Trophoblast cell (in vitro differentiated cells and primary cell): Measurements from ENCODE around the gene ULK4.

ENCODE experiments used
- DNase-seq, 2 donors: peaks; one replicate each; pipeline ENCODE4 v3.0.0-alpha.2; 2016
- H2AFZ ChIP-seq: 2 replicates; pipeline ENCODE4 v1.6.1; 2013; ENCODE audit warnings: low read length, moderate library complexity, mild to moderate bottlenecking; ENCODE audit not compliant: insufficient read depth, poor library complexity
- H2AK5ac ChIP-seq: 2 replicates; pipeline ENCODE4 v1.6.1; 2013; ENCODE audit warnings: mild to moderate bottlenecking, low read length
- H2BK120ac ChIP-seq: 2 replicates; pipeline ENCODE4 v1.6.1; 2013; ENCODE audit warnings: low read length, mild to moderate bottlenecking, moderate library complexity; ENCODE audit not compliant: insufficient read depth, poor library complexity
- H2BK12ac ChIP-seq: 2 replicates; pipeline ENCODE4 v1.6.1; 2013; ENCODE audit warnings: mild to moderate bottlenecking, low read length, moderate library complexity
- H2BK5ac ChIP-seq: 2 replicates; pipeline ENCODE4 v1.6.1; 2013; ENCODE audit warnings: low read length, low read depth, moderate library complexity, mild to moderate bottlenecking; ENCODE audit not compliant: poor library complexity
- H3K14ac ChIP-seq: 2 replicates; pipeline ENCODE4 v1.6.1; 2013; ENCODE audit warnings: mild to moderate bottlenecking, low read length
- H3K18ac ChIP-seq: 2 replicates; pipeline ENCODE4 v1.6.1; 2013; ENCODE audit warnings: mild to moderate bottlenecking, low read length
- H3K23ac ChIP-seq: 2 replicates; pipeline ENCODE4 v1.6.1; 2013; ENCODE audit warnings: low read length
- H3K27ac ChIP-seq: 2 replicates; pipeline ENCODE4 v1.5.1; 2013; ENCODE audit warnings: low read depth, mild to moderate bottlenecking, inconsistent platforms, low read length, moderate library complexity
- H3K27me3 ChIP-seq: 2 replicates; pipeline ENCODE4 v1.6.1; 2013; ENCODE audit warnings: inconsistent platforms, mild to moderate bottlenecking, low read length, moderate library complexity; ENCODE audit not compliant: insufficient read depth
- H3K36me3 ChIP-seq, 2 experiments: 1 replicate in 1 of 2; 2 replicates in 1 of 2; pipeline ENCODE4 v1.6.1; 2013; ENCODE audit warnings: low read length in 2 of 2, mild to moderate bottlenecking in 2 of 2, moderate library complexity in 1 of 2; ENCODE audit not compliant: insufficient read depth in 2 of 2, control insufficient read depth in 1 of 2
- H3K4ac ChIP-seq: 2 replicates; pipeline ENCODE4 v1.6.1; 2013; ENCODE audit warnings: low read depth, mild to moderate bottlenecking, low read length, moderate library complexity
- H3K4me1 ChIP-seq, 2 experiments: 1 replicate in 1 of 2; 2 replicates in 1 of 2; pipeline ENCODE4 v1.6.1; 2013; ENCODE audit warnings: low read length in 2 of 2, mild to moderate bottlenecking in 2 of 2, moderate library complexity in 1 of 2; ENCODE audit not compliant: insufficient read depth in 2 of 2, control insufficient read depth in 1 of 2
- H3K4me2 ChIP-seq: 2 replicates; pipeline ENCODE4 v1.6.1; 2013; ENCODE audit warnings: inconsistent platforms, mild to moderate bottlenecking, low read length, moderate library complexity
- H3K4me3 ChIP-seq: 2 replicates; pipeline ENCODE4 v1.5.1; 2013; ENCODE audit warnings: mild to moderate bottlenecking, low read depth, low read length, inconsistent platforms
- H3K79me1 ChIP-seq: one replicate; pipeline ENCODE4 v1.6.1; 2013; ENCODE audit warnings: low read length
- H3K79me2 ChIP-seq: 2 replicates; pipeline ENCODE4 v1.6.1; 2013; ENCODE audit warnings: low read length, mild to moderate bottlenecking; ENCODE audit not compliant: control insufficient read depth, insufficient read depth, poor library complexity
- H3K9ac ChIP-seq: 2 replicates; pipeline ENCODE4 v1.6.1; 2013; ENCODE audit warnings: mild to moderate bottlenecking, low read length
- H3K9me3 ChIP-seq: 2 replicates; pipeline ENCODE4 v1.6.1; 2013; ENCODE audit warnings: low read depth, mild to moderate bottlenecking, control low read depth, inconsistent platforms, low read length; ENCODE audit not compliant: insufficient read depth
- H4K12ac ChIP-seq: 2 replicates; pipeline ENCODE4 v1.6.1; 2013; ENCODE audit warnings: low read depth, mild to moderate bottlenecking, low read length, moderate library complexity
- H4K8ac ChIP-seq: 2 replicates; pipeline ENCODE4 v1.6.1; 2013; ENCODE audit warnings: low read depth, mild to moderate bottlenecking, low read length, moderate library complexity
- H4K91ac ChIP-seq: one replicate; pipeline ENCODE4 v1.6.1; 2013; ENCODE audit warnings: low read depth, mild to moderate bottlenecking, low read length, moderate library complexity
- WGBS: extraction: QIAGEN DNeasy Blood & Tissue Kit; methylation state at CpG from one replicate; pipeline ENCODE4 v1.1.7; 2013; ENCODE audit warnings: missing lambda C conversion rate; ENCODE audit not compliant: insufficient read length, insufficient coverage; ENCODE audit errors: extremely low coverage; 5-methylcytosine and 5-hydroxymethylcytosine counted together

Gene ULK4

DNA sequence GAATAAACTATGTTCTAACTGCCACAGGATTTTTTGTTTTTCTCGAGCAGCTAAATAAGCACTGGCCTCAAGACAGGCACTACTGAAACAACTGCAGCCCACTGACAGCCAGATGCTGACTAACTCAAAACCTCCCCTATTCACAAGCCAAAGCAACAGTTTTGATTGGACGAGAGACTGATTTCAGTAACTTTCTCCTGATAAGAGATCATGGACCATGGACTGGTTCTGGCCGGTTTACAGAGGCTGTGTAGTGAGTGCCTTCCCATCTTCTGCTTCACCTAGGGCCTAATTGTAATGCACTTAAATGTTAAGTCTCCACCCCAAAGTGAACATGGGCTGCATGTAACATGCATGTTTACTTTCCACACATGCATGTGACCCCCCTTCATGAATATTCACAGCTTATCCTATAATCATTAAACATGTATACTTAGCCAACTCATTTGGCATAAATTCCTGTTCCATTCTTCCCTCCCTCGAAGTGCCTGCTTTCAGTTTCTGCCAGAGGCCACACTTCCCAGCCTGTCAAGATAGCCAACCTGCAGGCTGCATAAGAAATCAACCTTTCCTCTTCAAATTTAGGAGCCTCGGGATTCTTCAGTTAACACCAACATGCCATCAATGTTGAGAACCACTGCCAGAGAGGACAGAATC is 108.2 kb downstream of the ULK4 start:
- Histone ChIP-seq H3K4me1 (no peaks in the 10 kb centered on the region), H2BK5ac (no peak overlapping the region), H3K9me3 (no peaks in the 10 kb centered on the region), H2BK12ac (no peak overlapping the region), H3K4ac (no peak overlapping the region), H3K79me1 (no peaks in the 10 kb centered on the region), H3K27me3 (no peaks in the 10 kb centered on the region), H3K9ac (no peak overlapping the region), H4K12ac (no peak overlapping the region), H3K79me2 (no peaks in the 10 kb centered on the region), H4K8ac (no peak overlapping the region), H3K4me3 (no peak overlapping the region), H3K14ac (no peak overlapping the region), H3K23ac (no peak overlapping the region), H2AFZ (no peak overlapping the region), H3K27ac (no peak overlapping the region), H3K4me2 (no peak overlapping the region), H2BK120ac (no peak overlapping the region), H2AK5ac (no peak overlapping the region), H4K91ac (no peak overlapping the region), H3K36me3 (no peaks in the 10 kb centered on the region), H3K18ac (no peak overlapping the region)
- no CpG with 5 or more reads among the region's 5 CpGs for WGBS
- no peak for DNase-seq

DNA sequence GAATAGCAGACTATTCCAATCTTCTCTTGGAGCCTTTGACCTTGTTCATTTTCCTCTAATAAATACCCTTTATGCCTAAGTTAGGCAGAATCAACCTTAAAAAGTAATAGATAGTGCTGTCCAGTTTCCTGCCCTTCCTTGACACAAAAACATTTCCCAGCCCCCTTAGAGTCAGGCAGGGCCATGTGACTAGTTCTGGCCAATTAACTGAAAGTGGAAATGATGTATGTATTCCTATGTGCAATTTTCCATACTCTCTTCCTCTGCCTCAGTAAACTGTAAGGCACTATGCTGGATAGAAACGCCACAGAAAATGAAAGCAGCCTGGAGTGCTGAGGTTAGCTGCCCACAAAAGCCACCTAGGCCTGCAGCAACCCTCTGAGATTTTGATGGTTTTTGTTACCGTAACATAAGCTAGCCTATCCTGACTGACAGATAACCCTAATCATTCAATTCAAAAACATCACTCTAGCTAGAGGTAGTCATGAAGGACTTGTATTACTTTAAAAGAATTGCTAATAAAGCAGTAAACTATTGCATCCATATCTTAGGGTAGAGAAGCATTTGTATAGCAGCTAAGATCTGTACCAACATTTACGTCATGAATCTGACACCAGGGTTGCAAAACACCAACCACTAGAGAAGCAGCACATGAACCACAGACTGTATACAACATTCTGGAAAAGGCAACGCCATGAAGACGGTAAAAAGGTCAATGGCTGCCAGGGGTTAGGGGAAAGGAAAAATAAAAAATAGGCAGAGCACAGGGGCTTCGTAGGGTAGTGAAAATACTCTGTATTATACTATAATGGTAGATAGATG is 112.9 kb downstream of the ULK4 start:
- no peak overlapping the region for H2BK120ac ChIP-seq
- no peak overlapping the region for H2AFZ ChIP-seq
- H3K4me2 ChIP-seq = no peak overlapping the region
- no peak overlapping the region for H2BK12ac ChIP-seq
- no peaks in the 10 kb centered on the region for H3K9me3 ChIP-seq
- H3K79me2 ChIP-seq = no peaks in the 10 kb centered on the region
- no peaks in the 10 kb centered on the region for H3K79me1 ChIP-seq
- no peak for DNase-seq
- H4K12ac ChIP-seq = no peak overlapping the region
- H3K27ac ChIP-seq = no peak overlapping the region
- no peak overlapping the region for H2AK5ac ChIP-seq
- no peak overlapping the region for H4K91ac ChIP-seq
- H3K14ac ChIP-seq = no peak overlapping the region
- H3K27me3 ChIP-seq = no peaks in the 10 kb centered on the region
- H3K23ac ChIP-seq = no peak overlapping the region
- H2BK5ac ChIP-seq = no peak overlapping the region
- no peak overlapping the region for H4K8ac ChIP-seq
- no peaks in the 10 kb centered on the region for H3K4me1 ChIP-seq
- no peak overlapping the region for H3K9ac ChIP-seq
- H3K36me3 ChIP-seq = no peaks in the 10 kb centered on the region
- no peak overlapping the region for H3K18ac ChIP-seq
- WGBS = no CpG with 5 or more reads among the region's 6 CpGs
- H3K4ac ChIP-seq = no peak overlapping the region
- H3K4me3 ChIP-seq = no peak overlapping the region

DNA sequence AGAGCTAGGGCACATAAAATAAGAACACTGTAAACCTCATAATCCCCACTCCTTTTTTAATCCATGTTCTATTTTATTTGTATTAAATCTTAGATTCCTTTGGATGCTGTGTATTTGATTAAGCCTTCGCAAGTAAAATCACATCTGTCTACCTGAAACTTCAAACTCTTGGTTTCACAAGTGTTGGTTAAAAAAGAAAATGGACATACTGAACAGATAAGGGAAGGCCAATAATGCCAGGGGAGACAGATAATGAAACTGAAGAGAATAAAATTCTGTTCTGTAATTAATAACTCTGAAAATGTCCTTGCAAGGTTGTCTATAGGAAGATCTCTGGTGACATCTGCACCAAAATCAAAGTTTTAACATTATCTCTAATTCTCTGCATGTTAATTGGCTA is 114.2 kb downstream of the ULK4 start:
- Histone ChIP-seq H2BK120ac (no peak overlapping the region), H4K8ac (no peak overlapping the region), H3K14ac (no peak overlapping the region), H3K9ac (no peak overlapping the region), H3K9me3 (no peaks in the 10 kb centered on the region), H2BK12ac (no peak overlapping the region), H3K23ac (no peak overlapping the region), H3K36me3 (no peaks in the 10 kb centered on the region), H4K12ac (no peak overlapping the region), H3K4me2 (no peak overlapping the region), H3K4me1 (no peaks in the 10 kb centered on the region), H2BK5ac (no peak overlapping the region), H2AFZ (no peak overlapping the region), H3K79me2 (no peaks in the 10 kb centered on the region), H3K4ac (no peak overlapping the region), H3K18ac (no peak overlapping the region), H3K27me3 (no peaks in the 10 kb centered on the region), H3K4me3 (no peak overlapping the region), H4K91ac (no peak overlapping the region), H2AK5ac (no peak overlapping the region), H3K27ac (no peak overlapping the region), H3K79me1 (no peaks in the 10 kb centered on the region)
- no peak for DNase-seq
- WGBS = no CpG with 5 or more reads among the region's 1 CpG

DNA sequence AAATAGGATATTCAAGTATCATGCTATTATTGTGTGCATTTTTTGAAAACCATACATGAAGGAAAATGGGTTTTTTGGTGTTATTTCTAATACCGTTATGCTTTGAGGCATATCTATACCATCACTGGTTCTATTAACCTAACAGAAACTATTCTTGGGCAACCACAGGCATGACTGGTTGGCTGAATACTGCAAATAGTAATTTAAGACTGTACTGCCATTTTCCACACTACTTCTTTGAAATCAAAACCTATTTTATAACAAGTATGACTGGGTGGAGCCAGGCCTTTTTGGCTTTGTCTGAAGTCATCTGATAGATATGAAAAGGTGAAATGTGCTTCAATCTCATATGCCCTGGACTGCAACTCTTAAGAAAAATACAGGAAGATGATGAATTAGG is 115.1 kb downstream of the ULK4 start:
- Histone ChIP-seq H3K79me1 (no peaks in the 10 kb centered on the region), H2AK5ac (no peak overlapping the region), H3K4ac (no peak overlapping the region), H2BK5ac (no peak overlapping the region), H2BK120ac (no peak overlapping the region), H3K27ac (no peak overlapping the region), H4K8ac (no peak overlapping the region), H3K4me1 (no peaks in the 10 kb centered on the region), H3K4me2 (no peak overlapping the region), H3K23ac (no peak overlapping the region), H3K79me2 (no peaks in the 10 kb centered on the region), H3K14ac (no peak overlapping the region), H3K27me3 (no peaks in the 10 kb centered on the region), H3K18ac (no peak overlapping the region), H3K4me3 (no peak overlapping the region), H4K12ac (no peak overlapping the region), H2AFZ (no peak overlapping the region), H3K36me3 (peaks cover 0 to 1% of the 10 kb centered on the region in 2 experiments), H3K9ac (no peak overlapping the region), H2BK12ac (no peak overlapping the region), H4K91ac (no peak overlapping the region), H3K9me3 (no peaks in the 10 kb centered on the region)
- no peak for DNase-seq
- no CpG with 5 or more reads among the region's 1 CpG for WGBS
